Measurements from ENCODE around the gene ASTN2.

ASTN2 gene

GRCh38 chr9:117413346-117414219 lies 1.3 kb downstream of the ASTN2 start:
- DNase-seq (ENCODE audit: low read depth, low spot score), result peak; percentile 20

- peak; percentile 1 for DNase-seq (ENCODE audit: low read depth, low spot score)
Measured at GRCh38 chr9:117412841-117413240, 2.0 kb downstream of the ASTN2 start.

GRCh38 chr9:117412006-117412715 lies 2.7 kb downstream of the ASTN2 start:
- DNase-seq (ENCODE audit: low read depth, low spot score), result no peak

GRCh38 chr9:117411547-117411946 lies 3.3 kb downstream of the ASTN2 start:
- peak; percentile 55 for DNase-seq (ENCODE audit: low read depth, low spot score)

- peak; percentile 5 for DNase-seq (ENCODE audit: low read depth, low spot score)
Measured at GRCh38 chr9:117409321-117409720, 5.5 kb downstream of the ASTN2 start.

- no peak for DNase-seq (ENCODE audit: low read depth, low spot score)
Measured at GRCh38 chr9:117407436-117408022, 7.3 kb downstream of the ASTN2 start.

- DNase-seq (ENCODE audit: low read depth, low spot score), result no peak
Measured at GRCh38 chr9:117405950-117406705, 8.7 kb downstream of the ASTN2 start.

GRCh38 chr9:117403848-117404247 lies 11.0 kb downstream of the ASTN2 start:
- no peak for DNase-seq (ENCODE audit: low read depth, low spot score)

GRCh38 chr9:117403403-117403811 lies 11.4 kb downstream of the ASTN2 start:
- no peak for DNase-seq (ENCODE audit: low read depth, low spot score)

- no peak for DNase-seq (ENCODE audit: low read depth, low spot score)
Measured at GRCh38 chr9:117400171-117400570, 14.7 kb downstream of the ASTN2 start.

- DNase-seq (ENCODE audit: low read depth, low spot score), result no peak
Measured at GRCh38 chr9:117395151-117395650, 19.7 kb downstream of the ASTN2 start.

- DNase-seq (ENCODE audit: low read depth, low spot score), result no peak
Measured at GRCh38 chr9:117394655-117395054, 20.2 kb downstream of the ASTN2 start.

- DNase-seq (ENCODE audit: low read depth, low spot score), result no peak
Measured at GRCh38 chr9:117392992-117393391, 21.9 kb downstream of the ASTN2 start.

GRCh38 chr9:117387422-117387821 lies 27.4 kb downstream of the ASTN2 start:
- DNase-seq (ENCODE audit: low read depth, low spot score), result no peak

- no peak for DNase-seq (ENCODE audit: low read depth, low spot score)
Measured at GRCh38 chr9:117379341-117379740, 35.5 kb downstream of the ASTN2 start.

GRCh38 chr9:117377046-117377445 lies 37.8 kb downstream of the ASTN2 start:
- peak; percentile 9 for DNase-seq (ENCODE audit: low read depth, low spot score)

GRCh38 chr9:117375956-117376355 lies 38.9 kb downstream of the ASTN2 start:
- no peak for DNase-seq (ENCODE audit: low read depth, low spot score)

- DNase-seq (ENCODE audit: low read depth, low spot score), result no peak
Measured at GRCh38 chr9:117374076-117374725, 40.7 kb downstream of the ASTN2 start.

- no peak for DNase-seq (ENCODE audit: low read depth, low spot score)
Measured at GRCh38 chr9:117368684-117369230, 46.1 kb downstream of the ASTN2 start.

- no peak for DNase-seq (ENCODE audit: low read depth, low spot score)
Measured at GRCh38 chr9:117365438-117365837, 49.4 kb downstream of the ASTN2 start.

- DNase-seq (ENCODE audit: low read depth, low spot score), result no peak
Measured at GRCh38 chr9:117363006-117363405, 51.9 kb downstream of the ASTN2 start.

Measured in astrocyte of the hippocampus (primary cell).